ENCODE data around the gene KLHL10. TPM values are rescaled to one million over a fixed set of nuclear protein-coding genes. Genes with fewer than 3 reads are reported as not detected.
A peak's percentile ranks its signal among the peaks of the same experiment; 100 is the strongest.

KLHL10 gene
- total RNA-seq, 1 experiment from 2014 or later, result not detected

- Histone ChIP-seq H3K27me3 (replicated peaks) (no peaks in the 10 kb centered on the region), H3K36me3 (peaks cover 14% of the 10 kb centered on the region), H3K9me3 (replicated peaks) (no peaks in the 10 kb centered on the region), H3K4me3 (no peak overlapping the region), H3K27ac (no peak overlapping the region), H3K4me1 (replicated peaks) (peaks cover 17% of the 10 kb centered on the region)
- no peak for DNase-seq (ENCODE audit: low read depth in 1 of 2, low spot score in 2 of 2)
Measured at GRCh38 chr17:41806685-41807445, 30.8 kb upstream of the KLHL10 start.

- peaks cover 19% of the 10 kb centered on the region for H3K36me3 ChIP-seq
- H3K9me3 ChIP-seq (replicated peaks), result no peaks in the 10 kb centered on the region
- DNase-seq (ENCODE audit: low read depth in 1 of 2, low spot score in 2 of 2), result no peak
- H3K4me1 ChIP-seq (replicated peaks), result peaks cover 35% of the 10 kb centered on the region
- no peak overlapping the region for H3K27ac ChIP-seq
- peak overlapping the region; percentile 93 for H3K4me3 ChIP-seq
- H3K27me3 ChIP-seq (replicated peaks), result no peaks in the 10 kb centered on the region
Measured at GRCh38 chr17:41810659-41811548, 26.7 kb upstream of the KLHL10 start.

GRCh38 chr17:41811549-41812380 is 25.9 kb upstream of the KLHL10 start, which contains the start of gene P3H4:
Gene P3H4, minus strand, starts transcription at chr17:41811949. Its CDS starts 34 bp downstream, at chr17:41811915.
- peak; percentile 68 to 91 for DNase-seq (ENCODE audit: low read depth in 1 of 2, low spot score in 2 of 2)
- H3K36me3 ChIP-seq, result peaks cover 22% of the 10 kb centered on the region
- H3K9me3 ChIP-seq (replicated peaks), result no peaks in the 10 kb centered on the region
- H3K4me3 ChIP-seq, result peak within 1 kb of the TSS; percentile 93
- H3K4me1 ChIP-seq (replicated peaks), result peaks cover 35% of the 10 kb centered on the region
- H3K27ac ChIP-seq, result 0 out of 2 replicates have a peak within 1 kb of the TSS, but pooled peaks have one; percentile 20
- no peaks in the 10 kb centered on the region for H3K27me3 ChIP-seq (replicated peaks)

GRCh38 chr17:41812381-41813151 is 25.1 kb upstream of the KLHL10 start, which contains the start of gene FKBP10:
Gene FKBP10, plus strand, starts transcription at chr17:41813004. Its CDS starts 31 bp downstream, at chr17:41813035.
- H3K4me1 ChIP-seq (replicated peaks), result peaks cover 35% of the 10 kb centered on the region
- no peaks in the 10 kb centered on the region for H3K27me3 ChIP-seq (replicated peaks)
- H3K4me3 ChIP-seq, result peak within 1 kb of the TSS; percentile 93
- peaks cover 22% of the 10 kb centered on the region for H3K36me3 ChIP-seq
- no peaks in the 10 kb centered on the region for H3K9me3 ChIP-seq (replicated peaks)
- DNase-seq (ENCODE audit: low read depth in 1 of 2, low spot score in 2 of 2), result peak; percentile 81
- peak within 1 kb of the TSS; percentile 53; the same call in 1 of the 2 replicates for H3K27ac ChIP-seq

- peaks cover 35% of the 10 kb centered on the region for H3K4me1 ChIP-seq (replicated peaks)
- no peaks in the 10 kb centered on the region for H3K9me3 ChIP-seq (replicated peaks)
- H3K27me3 ChIP-seq (replicated peaks), result no peaks in the 10 kb centered on the region
- DNase-seq (ENCODE audit: low read depth in 1 of 2, low spot score in 2 of 2), result peak in 1 of 2 experiments; percentile 24
- H3K4me3 ChIP-seq, result peak overlapping the region; percentile 93
- H3K27ac ChIP-seq, result peak overlapping the region; percentile 53; the same call in 1 of the 2 replicates
- peaks cover 25% of the 10 kb centered on the region for H3K36me3 ChIP-seq
Measured at GRCh38 chr17:41813152-41813680, 24.4 kb upstream of the KLHL10 start.

GRCh38 chr17:41813699-41814124 is 23.9 kb upstream of the KLHL10 start:
- no peaks in the 10 kb centered on the region for H3K27me3 ChIP-seq (replicated peaks)
- H3K36me3 ChIP-seq, result peaks cover 29% of the 10 kb centered on the region
- peaks cover 35% of the 10 kb centered on the region for H3K4me1 ChIP-seq (replicated peaks)
- no peaks in the 10 kb centered on the region for H3K9me3 ChIP-seq (replicated peaks)
- H3K4me3 ChIP-seq, result peak overlapping the region; percentile 93
- no peak for DNase-seq (ENCODE audit: low read depth in 1 of 2, low spot score in 2 of 2)
- H3K27ac ChIP-seq, result no peak overlapping the region

GRCh38 chr17:41814195-41814594 is 23.4 kb upstream of the KLHL10 start:
- Histone ChIP-seq H3K27ac (no peak overlapping the region), H3K4me3 (peak overlapping the region; percentile 93), H3K4me1 (replicated peaks) (peaks cover 35% of the 10 kb centered on the region), H3K27me3 (replicated peaks) (no peaks in the 10 kb centered on the region), H3K36me3 (peaks cover 29% of the 10 kb centered on the region), H3K9me3 (replicated peaks) (no peaks in the 10 kb centered on the region)
- DNase-seq (ENCODE audit: low read depth in 1 of 2, low spot score in 2 of 2), result no peak

- Histone ChIP-seq H3K27ac (no peak overlapping the region), H3K9me3 (replicated peaks) (no peaks in the 10 kb centered on the region), H3K27me3 (replicated peaks) (no peaks in the 10 kb centered on the region), H3K36me3 (peaks cover 23% of the 10 kb centered on the region), H3K4me1 (replicated peaks) (peaks cover 19% of the 10 kb centered on the region), H3K4me3 (no peak overlapping the region)
- no peak for DNase-seq (ENCODE audit: low read depth in 1 of 2, low spot score in 2 of 2)
Measured at GRCh38 chr17:41816637-41817320, 20.8 kb upstream of the KLHL10 start.

- H3K4me1 ChIP-seq (replicated peaks), result peaks cover 11% of the 10 kb centered on the region
- no peaks in the 10 kb centered on the region for H3K27me3 ChIP-seq (replicated peaks)
- H3K36me3 ChIP-seq, result peaks cover 24% of the 10 kb centered on the region
- H3K4me3 ChIP-seq, result no peak overlapping the region
- H3K9me3 ChIP-seq (replicated peaks), result no peaks in the 10 kb centered on the region
- no peak for DNase-seq (ENCODE audit: low read depth in 1 of 2, low spot score in 2 of 2)
- H3K27ac ChIP-seq, result no peak overlapping the region
Measured at GRCh38 chr17:41818024-41818423, 19.6 kb upstream of the KLHL10 start.

- no peaks in the 10 kb centered on the region for H3K9me3 ChIP-seq (replicated peaks)
- H3K4me1 ChIP-seq (replicated peaks), result no peaks in the 10 kb centered on the region
- H3K36me3 ChIP-seq, result peaks cover 28% of the 10 kb centered on the region
Measured at GRCh38 chr17:41821776-41822175, 15.8 kb upstream of the KLHL10 start.

GRCh38 chr17:41822216-41823140 is 15.1 kb upstream of the KLHL10 start:
- H3K36me3 ChIP-seq, result peaks cover 28% of the 10 kb centered on the region

More at GRCh38 chr17:41821776-41822175, 15.8 kb upstream of the KLHL10 start:
- DNase-seq (ENCODE audit: low read depth in 1 of 2, low spot score in 2 of 2), result no peak
- Histone ChIP-seq H3K4me3 (no peak overlapping the region), H3K27me3 (replicated peaks) (no peaks in the 10 kb centered on the region), H3K27ac (no peak overlapping the region)

More at GRCh38 chr17:41822216-41823140, 15.1 kb upstream of the KLHL10 start:
- H3K4me3 ChIP-seq, result no peak overlapping the region
- H3K4me1 ChIP-seq (replicated peaks), result no peaks in the 10 kb centered on the region
- no peak for DNase-seq (ENCODE audit: low read depth in 1 of 2, low spot score in 2 of 2)
- H3K27me3 ChIP-seq (replicated peaks), result no peaks in the 10 kb centered on the region
- no peak overlapping the region for H3K27ac ChIP-seq
- no peaks in the 10 kb centered on the region for H3K9me3 ChIP-seq (replicated peaks)

Measured in SJSA1 (cell line).